UCSD-AML1 (cell line): ENCODE data around the gene SRF.

Source experiments
- DNase-seq: peaks from one replicate; lab custom pipeline; 2025; ENCODE audit not compliant: unreplicated experiment; lab: John Stamatoyannopoulos, UW

The SRF gene

DNA sequence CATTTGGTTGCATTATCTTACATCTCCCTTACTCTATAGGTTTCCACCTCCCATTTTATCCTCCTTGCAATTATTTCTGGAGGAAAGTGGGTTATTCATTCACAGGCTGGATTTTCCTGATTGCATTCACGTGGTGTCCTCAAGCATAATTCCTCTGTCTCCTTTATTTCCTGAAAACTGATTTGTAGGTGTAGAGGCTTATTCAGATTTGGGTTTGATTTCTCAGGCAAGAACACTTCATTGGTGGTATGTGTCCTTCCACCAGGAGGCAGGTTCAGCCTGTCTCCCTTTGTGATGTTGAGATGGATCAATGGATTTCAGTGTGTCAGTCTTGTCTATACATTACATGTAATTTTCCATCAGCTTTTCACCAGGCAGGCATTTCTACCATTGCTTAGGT, 40.9 kb downstream of the SRF start:
- DNase-seq: no peak

DNA sequence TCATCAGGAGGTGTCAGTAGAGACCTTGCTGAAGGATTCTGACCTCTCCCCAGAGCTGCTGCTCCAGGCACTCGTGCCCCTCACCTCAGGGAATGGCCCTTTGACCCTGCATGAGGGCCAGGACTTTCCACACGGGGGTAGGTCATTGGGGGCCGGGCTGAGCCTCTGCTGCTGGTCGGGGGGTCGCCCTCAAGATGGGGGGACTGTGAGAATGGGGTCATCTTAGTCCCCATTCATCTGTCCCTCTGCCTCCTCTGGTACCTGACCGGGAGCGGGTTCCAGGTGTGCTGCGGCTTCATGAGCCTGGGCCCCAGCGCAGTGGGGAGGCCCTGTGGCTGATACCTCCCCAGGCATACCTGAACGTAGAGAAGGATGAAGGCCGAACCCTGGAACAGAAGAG, 42.4 kb downstream of the SRF start:
- DNase-seq: no peak

DNA sequence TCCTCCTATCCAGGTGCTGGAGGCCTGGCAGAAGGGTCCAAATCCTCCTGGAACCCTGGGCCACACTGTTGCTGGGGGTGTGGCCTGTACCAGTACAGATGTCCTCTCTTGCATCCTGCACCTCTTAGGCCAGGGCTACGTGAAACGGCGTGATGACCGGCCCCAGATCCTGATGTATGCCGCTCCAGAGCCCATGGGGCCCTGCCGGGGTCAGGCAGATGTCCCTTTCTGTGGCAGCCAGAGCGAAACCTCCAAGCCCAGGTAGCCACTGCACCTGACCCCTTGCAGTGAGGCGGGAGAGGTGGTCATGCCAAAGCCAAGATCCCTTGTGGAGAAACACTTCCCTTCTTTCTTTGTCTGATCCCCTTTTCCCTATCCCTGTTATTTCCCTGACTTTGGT, 44.0 kb downstream of the SRF start:
- no peak for DNase-seq

DNA sequence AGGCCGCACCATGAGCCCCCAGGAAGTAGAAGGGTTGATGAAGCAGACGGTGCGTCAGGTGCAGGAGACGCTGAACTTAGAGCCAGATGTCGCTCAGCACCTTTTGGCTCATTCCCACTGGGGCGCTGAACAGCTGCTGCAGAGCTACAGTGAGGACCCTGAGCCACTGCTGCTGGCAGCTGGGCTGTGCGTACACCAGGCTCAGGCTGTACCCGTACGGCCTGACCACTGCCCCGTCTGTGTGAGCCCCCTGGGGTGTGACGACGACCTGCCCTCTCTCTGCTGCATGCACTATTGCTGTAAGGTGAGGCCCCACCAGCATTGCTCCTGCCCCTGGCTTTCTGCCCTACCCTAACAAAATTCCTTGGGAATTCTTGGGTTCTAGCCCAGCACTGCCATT, 45.1 kb downstream of the SRF start:
- no peak for DNase-seq

DNA sequence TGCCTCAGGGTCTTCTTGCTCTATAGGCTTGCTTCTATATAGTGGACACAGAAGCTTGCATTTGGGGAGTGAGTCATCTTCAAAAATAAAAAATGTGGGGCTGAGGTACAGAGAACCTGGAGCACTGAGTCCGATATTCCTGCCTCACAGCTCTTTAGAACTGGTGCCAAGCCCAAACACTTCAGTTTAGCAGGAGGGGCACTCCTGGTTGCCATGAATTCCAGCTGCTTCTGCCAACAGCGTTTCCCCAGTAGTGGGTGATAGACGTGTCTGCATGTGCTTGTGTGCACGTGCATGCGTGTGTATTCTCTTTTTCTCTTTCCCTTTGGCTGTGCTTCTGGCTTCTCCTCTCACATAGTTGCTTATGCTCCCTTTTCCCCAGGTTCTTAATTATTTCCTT, 46.3 kb downstream of the SRF start:
- no peak for DNase-seq

DNA sequence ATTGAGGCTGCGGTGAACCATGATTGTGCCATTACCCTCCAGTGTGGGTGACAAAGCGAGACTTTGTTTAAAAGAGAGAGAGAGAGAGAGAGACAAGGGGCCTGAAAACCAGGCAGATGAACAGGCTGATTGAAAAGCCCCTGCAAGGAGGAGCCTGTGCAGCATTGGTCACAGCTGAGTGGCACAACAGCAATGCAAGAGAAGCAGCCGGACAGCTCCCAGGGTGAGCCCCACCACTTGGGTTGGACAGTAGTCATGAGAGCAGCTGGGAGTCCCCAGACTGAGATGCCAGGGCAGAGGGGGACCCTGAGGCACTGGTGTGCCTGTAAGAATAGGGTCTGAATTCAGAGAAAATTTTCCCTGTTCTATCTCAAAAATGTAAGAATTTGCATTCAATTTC, 48.0 kb downstream of the SRF start:
- no peak for DNase-seq

DNA sequence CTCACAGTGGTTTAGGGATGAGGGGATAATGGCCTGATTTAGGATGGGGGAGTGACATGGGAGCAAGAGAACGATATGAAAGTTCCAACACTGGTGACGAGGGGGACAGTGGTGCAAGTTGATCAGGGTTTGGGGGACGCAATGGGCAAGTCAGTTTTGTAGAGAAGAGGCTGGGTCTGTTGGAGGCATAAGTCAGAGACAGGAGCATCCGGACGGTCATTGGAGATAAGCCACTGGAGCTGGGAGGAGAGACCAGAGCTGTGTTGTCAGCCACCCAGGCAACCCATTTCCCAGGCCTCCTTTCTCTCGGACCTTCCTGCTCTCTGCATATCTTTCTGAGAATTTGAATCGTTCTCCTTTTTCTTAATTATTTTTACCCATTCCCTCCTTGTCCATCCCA, 48.7 kb downstream of the SRF start:
- DNase-seq: no peak

DNA sequence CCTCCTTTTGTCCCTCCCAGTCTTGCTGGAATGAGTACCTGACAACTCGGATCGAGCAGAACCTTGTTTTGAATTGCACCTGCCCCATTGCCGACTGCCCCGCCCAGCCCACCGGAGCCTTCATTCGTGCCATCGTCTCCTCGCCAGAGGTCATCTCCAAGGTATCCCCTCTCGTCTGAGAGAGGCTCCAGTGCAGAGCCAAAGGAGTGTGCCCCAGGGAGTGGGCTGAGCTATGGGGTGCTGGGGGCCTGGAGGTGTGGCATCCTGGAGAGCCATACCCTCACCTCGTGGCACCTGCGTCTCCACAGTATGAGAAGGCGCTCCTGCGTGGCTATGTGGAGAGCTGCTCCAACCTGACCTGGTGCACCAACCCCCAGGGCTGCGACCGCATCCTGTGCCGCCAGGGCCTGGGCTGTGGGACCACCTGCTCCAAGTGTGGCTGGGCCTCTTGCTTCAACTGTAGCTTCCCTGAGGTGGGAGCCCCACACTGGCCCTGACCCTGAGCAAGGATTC, 49.4 kb downstream of the SRF start:
- no peak for DNase-seq

DNA sequence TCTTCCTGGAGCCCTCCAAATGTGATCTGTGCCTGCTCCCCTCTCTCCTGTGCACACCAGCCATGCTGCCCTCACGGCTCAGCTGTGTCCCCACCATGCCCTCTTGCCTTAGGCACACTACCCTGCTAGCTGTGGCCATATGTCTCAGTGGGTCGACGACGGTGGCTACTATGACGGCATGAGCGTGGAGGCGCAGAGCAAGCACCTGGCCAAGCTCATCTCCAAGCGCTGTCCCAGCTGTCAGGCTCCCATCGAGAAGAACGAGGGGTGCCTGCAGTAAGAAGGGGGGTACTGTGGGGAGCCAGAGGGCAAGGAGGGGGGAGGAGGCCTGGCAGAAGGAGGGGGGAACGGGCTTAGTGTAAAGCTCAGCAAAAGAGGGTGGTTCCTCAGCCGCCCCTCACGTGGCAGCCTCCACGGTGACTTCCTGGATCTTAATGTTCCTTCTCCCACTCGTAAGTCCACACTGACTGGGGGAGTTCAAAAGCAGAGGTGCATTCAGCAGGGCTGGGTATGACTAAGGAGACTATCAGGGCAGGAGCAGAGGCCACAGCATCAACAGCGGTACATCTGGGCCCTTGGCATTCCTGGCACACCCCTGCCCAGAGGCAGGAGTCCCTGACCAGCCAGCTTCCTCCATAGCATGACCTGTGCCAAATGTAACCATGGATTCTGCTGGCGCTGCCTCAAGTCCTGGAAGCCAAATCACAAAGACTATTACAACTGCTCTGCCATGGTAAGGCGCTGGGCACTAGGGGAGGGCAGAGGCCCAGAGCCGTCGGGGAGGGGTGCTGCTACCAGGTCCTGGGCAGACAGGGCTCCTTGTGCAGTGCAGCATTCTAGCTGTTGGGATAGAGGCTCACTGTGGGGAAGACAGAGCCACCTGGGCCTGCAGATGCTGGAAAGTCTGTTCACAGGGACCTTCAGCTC, 50.2 kb downstream of the SRF start:
- DNase-seq: no peak

DNA sequence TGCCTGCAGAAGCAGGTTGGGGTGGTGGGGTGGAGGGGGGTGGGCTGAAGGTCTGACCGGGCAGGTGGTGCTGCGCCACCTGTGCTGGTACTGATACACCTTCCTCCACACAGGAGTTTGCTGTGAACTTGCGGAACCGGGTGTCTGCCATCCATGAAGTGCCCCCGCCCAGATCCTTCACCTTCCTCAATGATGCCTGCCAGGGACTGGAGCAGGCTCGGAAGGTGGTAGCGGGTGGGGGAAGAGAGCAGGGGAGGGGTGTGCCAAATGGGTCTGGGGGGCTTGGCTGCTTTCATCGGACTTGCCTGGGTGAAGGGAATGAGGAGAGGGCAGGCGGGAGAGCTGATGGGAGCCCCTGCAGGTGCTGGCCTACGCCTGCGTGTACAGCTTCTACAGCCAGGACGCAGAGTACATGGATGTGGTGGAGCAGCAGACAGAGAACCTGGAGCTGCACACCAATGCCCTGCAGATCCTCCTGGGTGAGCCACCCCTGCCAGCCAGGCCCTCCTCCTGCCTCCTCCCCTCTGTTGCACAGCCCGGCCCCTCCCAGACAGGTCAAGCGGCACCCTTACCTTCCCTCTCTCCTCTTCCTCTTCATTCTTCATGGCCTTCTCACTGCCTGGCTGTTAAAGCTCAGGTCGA, 51.5 kb downstream of the SRF start:
- DNase-seq: no peak

DNA sequence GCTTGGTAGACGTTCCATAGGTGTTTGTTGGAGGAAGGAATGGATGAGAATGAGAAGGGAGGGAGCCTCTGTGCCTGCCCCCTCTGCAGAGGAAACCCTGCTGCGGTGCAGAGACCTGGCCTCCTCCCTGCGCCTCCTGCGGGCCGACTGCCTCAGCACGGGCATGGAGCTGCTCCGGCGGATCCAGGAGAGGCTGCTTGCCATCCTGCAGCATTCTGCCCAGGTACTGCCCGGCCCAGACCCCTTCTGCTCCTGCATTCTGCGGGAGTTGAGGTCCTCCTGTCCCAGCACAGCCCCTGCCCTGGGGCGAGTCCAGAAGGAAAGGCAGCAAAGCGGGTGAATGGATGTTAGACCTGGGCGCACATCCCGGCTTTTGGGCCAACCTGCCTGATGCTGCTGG, 52.1 kb downstream of the SRF start:
- no peak for DNase-seq

DNA sequence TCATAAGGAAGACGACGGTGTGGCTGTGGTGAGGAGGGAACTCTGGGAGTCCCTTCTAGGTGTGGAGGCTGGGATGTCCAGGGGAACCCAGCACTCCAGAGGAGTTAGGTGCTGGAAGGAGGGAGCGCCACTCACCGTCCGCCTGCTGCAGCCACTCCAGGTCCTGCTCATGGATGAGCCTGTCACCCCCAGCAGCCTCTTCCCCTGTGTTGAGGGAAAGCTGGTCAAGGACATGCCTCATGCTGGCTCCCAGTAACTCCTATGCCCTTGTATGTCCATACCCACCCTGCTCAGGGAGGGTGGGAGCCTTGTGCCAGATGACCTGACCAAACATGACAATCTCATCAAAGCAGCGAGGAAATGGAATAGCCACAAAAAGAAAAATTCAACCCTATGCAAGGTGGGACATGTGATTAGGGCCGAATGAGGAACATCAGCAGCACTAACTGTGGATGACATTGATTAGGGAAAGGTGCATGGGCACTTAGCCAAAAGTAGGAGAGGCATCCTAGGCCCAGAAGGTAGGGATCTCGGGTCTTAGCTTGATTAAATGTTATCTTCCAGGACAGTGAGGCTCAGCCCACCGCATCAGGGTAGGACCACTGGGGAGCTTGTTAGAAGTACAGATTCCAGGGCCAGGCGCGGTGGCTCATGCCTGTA, 55.3 kb downstream of the SRF start:
- no peak for DNase-seq

DNA sequence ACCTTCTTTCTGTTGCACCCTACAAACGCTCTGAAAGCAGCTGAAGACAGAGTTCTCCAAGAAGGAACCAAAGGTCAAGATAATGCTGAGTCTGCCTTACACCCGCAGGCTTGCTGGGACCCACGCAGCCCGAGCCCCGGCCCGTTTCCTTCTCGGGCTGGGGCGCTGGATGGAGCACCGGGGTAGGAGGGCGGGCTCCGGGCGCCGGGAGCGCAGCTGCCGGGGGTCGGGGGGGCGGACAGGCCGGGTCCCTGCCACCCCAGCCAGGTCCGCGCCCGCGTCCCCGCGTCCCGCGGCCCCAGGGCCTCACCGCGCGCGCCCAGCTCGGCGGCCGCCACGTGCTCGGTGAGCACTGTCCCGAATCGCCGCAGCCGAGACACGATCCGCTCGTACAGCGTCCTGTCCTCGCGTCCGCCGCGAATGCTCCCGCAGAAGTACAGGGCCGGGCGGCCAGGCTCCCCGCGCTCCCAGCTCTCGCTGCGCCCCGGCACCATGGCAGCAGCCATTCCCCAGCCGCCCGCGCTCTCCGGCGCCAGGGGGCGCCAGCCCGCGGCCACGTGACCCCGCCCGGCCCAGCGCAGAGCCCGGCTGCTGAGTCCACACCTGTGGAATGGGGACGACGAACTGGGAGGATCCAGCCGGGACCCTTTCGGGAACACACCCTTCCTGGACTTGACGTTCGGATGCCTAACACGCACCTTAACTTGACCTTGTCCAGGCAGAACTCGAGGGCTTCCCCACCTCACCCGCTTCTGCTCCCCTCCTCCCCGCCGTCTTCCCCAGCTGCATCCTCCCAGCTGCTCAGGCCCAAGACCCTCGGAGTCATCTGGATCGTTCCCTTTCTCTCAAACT, 58.1 kb downstream of the SRF start, which contains the start of gene DNPH1:
Gene DNPH1, minus strand, starts transcription at position 531 of the 852 bp plus-strand sequence. Its CDS starts 25 bp downstream, at position 506.
- DNase-seq: peak; percentile 80

DNA sequence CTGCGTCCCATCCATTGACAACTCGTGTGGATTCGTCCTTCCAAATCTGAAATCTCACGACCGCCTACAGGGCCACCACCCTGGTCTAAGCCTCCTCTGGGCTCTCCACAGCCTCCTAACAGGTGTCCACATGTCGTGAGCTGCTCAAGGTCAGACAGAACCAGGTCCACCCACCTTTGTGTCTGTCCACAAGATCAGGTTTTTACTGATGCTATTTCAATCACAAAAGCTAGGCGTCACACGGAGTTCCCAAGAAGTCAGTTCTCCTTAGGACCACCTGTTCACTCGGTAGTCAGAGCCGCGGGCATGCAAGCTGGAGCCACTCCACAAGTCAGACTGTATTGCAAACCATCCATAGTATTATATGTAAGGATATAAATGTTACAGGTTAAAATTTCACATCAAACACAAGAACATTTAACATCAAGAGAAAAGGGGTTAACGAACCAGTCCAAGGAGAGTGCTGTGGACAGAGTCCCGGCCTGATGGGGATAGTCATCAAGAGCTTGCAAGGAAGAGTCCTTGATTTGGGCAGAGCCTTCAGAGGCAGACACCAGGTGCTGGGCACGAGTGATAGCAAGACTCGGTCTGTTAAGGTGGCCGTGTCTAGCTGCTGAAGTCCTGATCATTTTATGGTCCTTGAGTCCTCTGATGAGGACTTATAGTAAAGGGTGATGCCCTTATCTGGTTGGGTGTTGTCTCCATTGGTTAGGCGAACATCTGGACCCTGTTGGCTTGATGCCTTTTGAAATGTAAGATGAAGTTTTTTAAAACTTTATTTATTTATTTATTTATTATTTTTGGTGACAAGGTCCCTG, 58.9 kb downstream of the SRF start:
- no peak for DNase-seq

DNA sequence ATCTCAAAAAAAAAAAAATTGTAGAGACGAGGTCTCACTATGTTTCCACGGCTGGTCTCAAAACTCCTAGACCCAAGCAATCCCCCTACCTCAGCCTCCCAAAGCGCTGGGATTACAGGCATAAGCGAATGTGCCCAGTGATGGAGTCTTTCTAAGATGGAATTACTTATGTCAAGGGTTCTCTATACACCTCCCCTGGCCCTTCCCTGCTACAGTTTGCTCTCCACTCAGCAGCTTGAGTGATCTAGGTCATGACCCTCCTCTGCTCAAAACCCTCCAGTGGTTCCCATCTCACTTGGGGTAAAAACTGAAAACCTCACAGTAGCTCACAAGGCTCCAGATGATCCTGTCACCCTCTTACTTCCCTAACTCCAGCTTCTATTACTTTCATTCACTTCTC, 60.0 kb downstream of the SRF start:
- no peak for DNase-seq
